HG03066 (cell line): ENCODE data around the gene ATP8B1.

Experiments
- ATAC-seq: cut with Tn5 transposase; IDR thresholded peaks from one replicate; pipeline ENCODE4 v1.9.1; 2021; ENCODE audit warnings: low read depth; ENCODE audit not compliant: unreplicated experiment

The ATP8B1 gene

GRCh38 chr18:57794951-57795728 lies 8.0 kb downstream of the ATP8B1 start:
- no peak for ATAC-seq

DNA sequence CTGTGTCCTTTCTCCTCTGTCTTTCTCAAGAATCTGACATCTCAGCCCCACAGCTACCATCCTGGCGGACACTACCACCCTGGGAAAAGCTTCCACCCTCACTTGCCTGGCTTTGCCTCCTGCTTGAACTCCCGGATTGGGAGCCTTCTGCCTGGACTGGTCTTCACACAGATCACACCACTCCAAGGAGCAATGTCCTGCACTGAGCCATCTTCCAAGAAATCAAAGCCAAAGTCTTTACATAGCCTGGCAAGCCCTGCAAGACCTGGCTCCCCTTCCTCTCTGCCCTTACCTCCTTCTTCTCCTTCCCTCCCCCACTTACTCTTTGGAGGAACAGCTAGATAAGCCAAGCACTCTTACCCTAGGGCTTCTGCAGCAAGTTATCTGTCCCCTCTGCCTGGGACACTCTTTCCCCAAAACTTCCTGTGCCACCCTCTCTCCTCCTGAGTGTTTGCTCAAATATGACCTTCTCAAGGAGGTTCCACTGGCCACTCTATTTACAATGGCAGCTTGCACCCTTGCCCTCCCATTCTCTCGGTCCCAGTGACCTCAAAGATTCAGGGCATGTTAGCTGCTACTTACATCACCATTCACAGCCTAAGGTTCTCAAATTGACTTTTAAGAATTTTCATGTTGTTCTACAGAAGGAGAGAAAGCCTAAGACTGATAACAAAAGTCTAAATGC lies 9.7 kb downstream of the ATP8B1 start:
- no peak for ATAC-seq

DNA sequence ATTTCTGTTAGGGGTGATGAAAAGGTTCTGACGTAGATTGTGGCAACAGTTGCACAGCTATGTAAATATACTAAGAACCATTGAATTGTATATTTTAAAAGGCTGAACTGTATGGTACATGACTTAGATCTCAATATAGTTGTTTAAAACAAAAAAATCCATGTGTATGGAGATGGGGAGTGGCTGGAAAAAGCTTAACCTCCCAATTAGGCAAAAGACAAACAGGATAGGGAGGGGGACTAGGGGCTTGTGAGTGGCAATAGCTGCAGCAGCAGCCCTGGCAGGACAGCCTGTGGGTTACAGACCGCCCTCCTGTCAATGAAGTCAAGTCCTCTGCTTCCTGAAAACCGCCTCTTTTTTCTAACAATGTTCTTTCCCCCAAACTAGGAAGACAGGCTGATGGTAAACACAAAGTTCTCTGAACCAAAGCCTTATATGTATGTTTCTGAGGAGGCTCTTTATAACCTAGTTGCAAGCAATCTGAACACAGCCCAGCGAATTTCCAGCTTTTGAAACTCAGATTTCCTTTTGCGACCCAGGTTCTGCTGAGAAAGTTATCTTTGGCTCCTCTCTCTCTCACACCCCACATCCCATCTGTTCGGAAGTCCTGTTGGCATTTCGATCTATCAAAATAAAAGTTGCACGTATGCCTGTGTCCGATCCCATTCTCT lies 10.3 kb downstream of the ATP8B1 start:
- ATAC-seq, result no peak

DNA sequence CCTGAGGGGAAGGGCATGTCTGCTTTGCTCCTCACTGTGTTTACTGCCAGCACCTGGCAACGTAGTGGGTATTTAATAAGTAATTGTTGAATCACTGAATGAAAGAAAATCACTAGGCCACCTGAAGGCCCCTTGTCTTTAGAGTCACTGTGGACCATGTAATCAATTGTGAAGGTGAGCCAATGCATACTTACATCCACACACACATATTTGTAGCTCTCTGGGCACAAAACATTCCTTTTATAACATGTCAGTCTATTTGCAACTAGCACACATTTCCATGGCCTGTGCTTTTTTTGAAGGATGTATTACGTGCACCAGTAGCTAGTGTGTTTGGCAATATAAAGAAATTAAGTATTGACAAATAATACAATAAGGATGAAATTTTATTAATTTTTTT lies 11.2 kb downstream of the ATP8B1 start:
- no peak for ATAC-seq

GRCh38 chr18:57791192-57791591 lies 11.9 kb downstream of the ATP8B1 start:
- ATAC-seq, result no peak

GRCh38 chr18:57790316-57790715 lies 12.8 kb downstream of the ATP8B1 start:
- no peak for ATAC-seq

GRCh38 chr18:57789759-57790158 lies 13.4 kb downstream of the ATP8B1 start:
- ATAC-seq, result no peak

DNA sequence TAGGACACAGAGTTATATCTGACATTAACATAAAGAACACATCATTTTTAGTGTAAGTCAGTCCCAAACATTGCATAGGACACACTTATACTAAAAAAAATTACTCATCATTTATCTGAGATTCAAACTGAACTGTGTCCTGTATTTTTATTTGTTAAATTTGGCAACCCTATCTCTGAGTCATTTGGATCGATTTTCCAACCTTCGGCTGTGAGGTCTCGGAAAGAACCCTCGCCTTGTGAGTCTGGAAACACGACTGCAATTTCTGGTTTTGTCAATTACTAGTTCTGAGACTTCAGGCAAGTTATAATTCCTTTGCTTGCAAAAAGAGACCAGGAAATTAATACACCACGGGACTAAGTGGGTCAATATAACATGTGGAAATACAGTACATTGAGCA lies 14.0 kb downstream of the ATP8B1 start:
- ATAC-seq, result no peak

DNA sequence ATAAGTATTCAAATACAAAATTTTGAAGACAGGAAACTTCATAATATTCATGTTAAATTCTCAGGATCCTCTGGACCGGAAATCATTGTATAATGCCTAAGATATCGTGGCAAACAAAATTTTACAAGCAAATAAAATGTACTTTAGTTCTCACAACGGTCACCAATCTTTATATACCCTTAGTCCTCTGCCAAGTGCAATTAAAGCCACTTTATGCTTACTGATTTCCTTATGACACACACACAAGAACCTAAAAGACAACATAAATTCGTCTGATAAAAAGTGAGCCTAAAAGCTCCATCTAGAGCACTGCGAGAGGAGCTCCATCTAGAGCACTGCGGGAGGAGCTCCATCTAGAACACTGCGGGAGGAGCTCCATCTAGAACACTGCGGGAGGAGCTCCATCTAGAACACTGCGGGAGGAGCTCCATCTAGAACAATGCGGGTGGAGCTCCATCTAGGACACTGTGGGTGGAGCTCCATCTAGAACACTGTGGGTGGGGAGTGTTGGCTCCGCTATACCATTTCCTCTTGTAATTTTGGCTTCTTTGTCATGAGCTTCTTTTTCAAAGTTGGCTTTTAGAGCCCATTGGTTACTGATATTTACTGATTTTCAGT lies 15.9 kb downstream of the ATP8B1 start:
- no peak for ATAC-seq

- ATAC-seq, result no peak
Observed at GRCh38 chr18:57785751-57786437, 17.2 kb downstream of the ATP8B1 start.

- no peak for ATAC-seq
Observed at GRCh38 chr18:57784801-57785114, 18.4 kb downstream of the ATP8B1 start.

GRCh38 chr18:57784034-57784800 lies 18.9 kb downstream of the ATP8B1 start:
- no peak for ATAC-seq

- no peak for ATAC-seq
Observed at GRCh38 chr18:57782049-57782448, 21.1 kb downstream of the ATP8B1 start.

- ATAC-seq, result peak; percentile 69
Observed at GRCh38 chr18:57780706-57781347, 22.3 kb downstream of the ATP8B1 start.

DNA sequence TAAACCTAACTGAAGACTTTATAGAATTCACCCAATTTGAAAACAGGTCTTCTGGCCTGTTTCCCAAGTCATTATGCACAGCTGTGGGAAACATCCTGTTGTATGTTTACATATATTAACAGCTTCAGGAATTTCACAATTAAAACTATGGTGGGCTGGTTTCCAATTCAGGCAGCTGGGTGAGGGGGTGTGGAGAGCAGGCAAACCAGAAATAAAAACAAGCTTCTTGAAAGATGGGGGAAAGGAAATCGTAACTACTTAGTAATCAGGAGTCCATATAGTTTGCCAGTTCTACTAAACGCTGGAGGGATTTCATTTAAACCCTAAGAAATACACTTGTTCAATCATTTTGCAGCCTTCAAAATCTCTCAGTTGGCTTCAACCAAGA lies 22.8 kb downstream of the ATP8B1 start:
- ATAC-seq, result peak; percentile 28

GRCh38 chr18:57776767-57777166 lies 26.3 kb downstream of the ATP8B1 start:
- ATAC-seq, result no peak

- no peak for ATAC-seq
Observed at GRCh38 chr18:57776354-57776753, 26.8 kb downstream of the ATP8B1 start.

DNA sequence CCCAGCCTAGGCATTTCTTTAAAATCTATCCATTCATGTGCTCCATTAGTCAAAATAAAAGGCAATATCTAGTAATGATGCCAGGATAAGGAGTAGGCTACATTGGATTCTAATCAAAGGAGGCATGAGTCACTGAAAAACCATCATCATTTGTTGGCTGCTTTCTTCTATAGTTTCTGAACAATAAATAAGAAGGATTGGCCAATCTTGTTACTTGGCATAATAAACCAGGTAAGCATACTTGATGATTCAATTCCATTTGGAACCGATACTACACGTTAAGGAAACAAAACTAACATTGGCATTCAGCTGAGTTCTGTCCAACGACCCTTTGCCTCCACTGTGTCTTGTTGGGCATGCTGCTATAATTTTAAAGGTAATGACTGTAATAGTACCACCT lies 27.2 kb downstream of the ATP8B1 start:
- no peak for ATAC-seq

DNA sequence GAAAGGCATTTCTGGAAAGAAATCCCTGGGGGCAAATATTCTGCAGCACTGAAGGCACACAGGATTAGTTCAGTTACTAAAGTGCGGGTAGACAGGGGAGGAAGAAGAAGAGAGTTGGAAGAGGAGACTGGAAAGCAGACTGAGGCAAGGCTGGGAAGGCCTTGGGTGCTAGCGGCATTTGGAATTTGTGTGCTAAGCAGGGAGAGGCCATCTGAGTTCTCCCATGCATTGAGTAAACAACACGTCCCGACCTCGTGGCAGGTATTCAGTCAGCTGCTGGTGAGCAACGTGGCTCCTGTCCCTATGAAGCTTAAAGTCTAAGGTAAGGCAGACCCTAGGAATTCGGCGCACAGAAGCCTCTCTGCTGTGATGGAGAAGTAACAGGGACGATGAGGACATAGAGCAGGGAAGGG lies 30.7 kb downstream of the ATP8B1 start:
- no peak for ATAC-seq

DNA sequence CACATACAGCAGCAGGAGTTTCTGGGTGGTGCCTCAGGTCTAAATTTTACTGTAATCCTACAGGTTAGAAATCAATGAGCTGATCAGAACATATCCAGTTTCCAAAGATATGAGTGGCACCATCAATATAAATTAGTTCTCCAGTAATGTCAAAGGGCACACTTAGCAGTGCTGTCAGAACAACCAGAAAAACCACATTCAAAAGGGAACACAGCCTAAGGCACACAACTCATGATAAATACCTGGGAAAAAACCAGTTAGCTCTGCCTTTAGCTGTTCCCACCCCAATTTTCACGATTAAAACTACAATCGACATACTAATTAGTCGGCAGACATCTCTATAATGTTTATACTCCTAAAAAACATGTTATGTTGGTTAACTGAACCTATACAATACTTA lies 31.5 kb downstream of the ATP8B1 start:
- no peak for ATAC-seq
